Neural cell (in vitro differentiated cells): Measurements from ENCODE around the gene IPP. TPM values are rescaled to one million over a fixed set of nuclear protein-coding genes. Genes with fewer than 3 reads are reported as not detected.

Experiments used
- H2AFZ ChIP-seq: fragments of 200-600, 300-800 bp; sonication (generic), shearing (Covaris generic); 2 replicates; pipeline ENCODE4 v1.6.0; 2014; ENCODE audit warnings: low read depth, mild to moderate bottlenecking, antibody characterized with exemption, low read length, moderate library complexity
- H3F3A ChIP-seq: fragments of 200-600 bp; shearing (Covaris generic); 2 replicates; pipeline ENCODE4 v1.6.1; 2016; ENCODE audit warnings: mild to moderate bottlenecking, moderate library complexity, mixed read lengths, antibody characterized with exemption, low read length; ENCODE audit not compliant: insufficient read depth, poor library complexity, severe bottlenecking
- H3K27ac ChIP-seq: fragments of 200-600, 300-800 bp; sonication (generic), shearing (Covaris generic); 2 replicates; pipeline ENCODE4 v1.5.1; 2014; ENCODE audit warnings: mild to moderate bottlenecking, low read length, moderate library complexity
- H3K27me3 ChIP-seq: fragments of 300-800, 200-600 bp; sonication (generic), shearing (Covaris generic); 2 replicates; pipeline ENCODE4 v1.6.0; 2014; ENCODE audit warnings: mild to moderate bottlenecking, low read depth, low read length, moderate library complexity; ENCODE audit not compliant: insufficient read depth
- H3K36me3 ChIP-seq: fragments of 300-800, 200-600 bp; sonication (generic), shearing (Covaris generic); 2 replicates; pipeline ENCODE4 v1.5.1; 2014; ENCODE audit warnings: mild to moderate bottlenecking, antibody characterized with exemption, low read length, moderate library complexity; ENCODE audit not compliant: insufficient read depth
- H3K4me2 ChIP-seq: fragments of 300-800, 200-600 bp; sonication (generic), shearing (Covaris generic); 2 replicates; pipeline ENCODE4 v1.6.0; 2014; ENCODE audit warnings: mild to moderate bottlenecking, low read length
- H3K4me3 ChIP-seq: fragments of 300-800, 200-600 bp; sonication (generic), shearing (Covaris generic); 2 replicates; pipeline ENCODE4 v1.5.1; 2014; ENCODE audit warnings: mild to moderate bottlenecking, low read length, moderate library complexity
- H3K79me2 ChIP-seq: fragments of 200-600 bp; shearing (Covaris generic); replicated peaks from 2 replicates; pipeline ENCODE4 v1.6.0; 2014; ENCODE audit warnings: mild to moderate bottlenecking, low read length, moderate library complexity; ENCODE audit not compliant: insufficient read depth
- H3K9ac ChIP-seq: fragments of 300-800, 200-600 bp; sonication (generic), shearing (Covaris generic); 2 replicates; pipeline ENCODE4 v1.6.1; 2016; ENCODE audit warnings: mild to moderate bottlenecking, low read length, mixed read lengths
- H3K9me2 ChIP-seq: fragments of 200-600 bp; shearing (Covaris generic); 2 replicates; pipeline ENCODE4 v1.6.1; 2016; ENCODE audit warnings: mild to moderate bottlenecking, low read length, mixed read lengths; ENCODE audit not compliant: insufficient read depth
- H3K9me3 ChIP-seq: fragments of 200-600, 300-800 bp; sonication (generic), shearing (Covaris generic); 2 replicates; pipeline ENCODE4 v1.6.1; 2016; ENCODE audit warnings: mild to moderate bottlenecking, mixed run types, low read length, moderate library complexity, mixed read lengths
- H4K20me1 ChIP-seq: fragments of 200-600 bp; shearing (Covaris generic); 2 replicates; pipeline ENCODE4 v1.6.1; 2016; ENCODE audit warnings: mild to moderate bottlenecking, mixed run types; ENCODE audit not compliant: insufficient read depth
- EP300 ChIP-seq: fragments of 450-650 bp; conservative IDR thresholded peaks from 2 replicates; pipeline ENCODE4 v1.6.1; 2014; ENCODE audit warnings: antibody characterized with exemption, mild to moderate bottlenecking, moderate library complexity; ENCODE audit not compliant: poor library complexity, severe bottlenecking
- EZH2 ChIP-seq: fragments of 200-600, 300-800 bp; shearing (Covaris generic), sonication (generic); IDR thresholded peaks from 2 replicates; pipeline ENCODE4 v1.6.1; 2014; ENCODE audit warnings: antibody characterized with exemption, low read length, borderline replicate concordance, mild to moderate bottlenecking; ENCODE audit not compliant: insufficient read depth, poor library complexity, severe bottlenecking
- MXI1 ChIP-seq: fragments of 450-650 bp; conservative IDR thresholded peaks from 2 replicates; pipeline ENCODE4 v1.6.1; 2014; ENCODE audit warnings: antibody characterized with exemption, mild to moderate bottlenecking; ENCODE audit not compliant: poor library complexity, severe bottlenecking
- POLR2AphosphoS5 ChIP-seq: IDR thresholded peaks from 2 replicates; pipeline ENCODE4 v1.6.1; 2012
- RAD21 ChIP-seq: fragments of 450-650 bp; conservative IDR thresholded peaks from 2 replicates; pipeline ENCODE4 v1.6.1; 2014; ENCODE audit warnings: antibody characterized with exemption, mild to moderate bottlenecking, moderate library complexity
- SMC3 ChIP-seq: fragments of 450-650 bp; conservative IDR thresholded peaks from 2 replicates; pipeline ENCODE4 v1.6.1; 2014; ENCODE audit warnings: antibody characterized with exemption, mild to moderate bottlenecking, moderate library complexity; ENCODE audit not compliant: poor library complexity
- TAF1 ChIP-seq: IDR thresholded peaks from 2 replicates; pipeline ENCODE4 v1.6.1; 2012; ENCODE audit warnings: low read depth
- polyA plus RNA-seq: library from polyadenylated mRNA; depleted of rRNA; stranded (reverse); fragments of >200 nt; gene quantifications from 2 replicates; pipeline ENCODE4 v1.2.3, GENCODE V29; 2014
- TF ChIP-seq, protein P1 (sequence below): fragments of 450-650 bp; IDR thresholded peaks from 2 replicates; pipeline ENCODE4 v1.5.1; 2014; ENCODE audit warnings: antibody characterized with exemption, mild to moderate bottlenecking, moderate library complexity; ENCODE audit not compliant: poor library complexity, severe bottlenecking
- TF ChIP-seq, protein P2 (sequence below): IDR thresholded peaks from 2 replicates; pipeline ENCODE4 v1.6.1; 2012; ENCODE audit warnings: borderline replicate concordance

The IPP gene
- polyA plus RNA-seq, 1 donor from 2014 or later, result 8.3 TPM

DNA sequence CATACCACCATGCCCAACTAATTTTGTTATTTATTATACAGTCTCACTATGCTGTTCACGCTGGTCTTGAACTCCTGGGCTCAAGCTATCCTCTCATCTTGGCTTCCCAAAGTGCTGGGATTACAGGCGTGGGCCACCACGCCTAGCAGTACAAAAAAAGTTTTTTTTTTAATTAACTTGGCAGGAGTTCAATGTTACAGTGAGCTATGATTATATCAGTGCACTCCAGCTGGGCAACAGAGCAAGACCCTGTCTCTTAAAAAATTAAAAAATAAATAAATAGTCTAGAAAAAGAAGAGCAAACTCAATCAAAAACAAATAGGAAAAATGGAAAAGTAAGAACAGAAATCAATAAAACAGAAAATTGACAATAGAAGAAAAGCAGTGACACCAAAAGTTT lies 36.7 kb downstream of the IPP start:
- H3K9ac ChIP-seq, result no peak overlapping the region
- no peak overlapping the region for H3K4me3 ChIP-seq
- H3K79me2 ChIP-seq, result no peaks in the 10 kb centered on the region
- H3K27me3 ChIP-seq, result no peaks in the 10 kb centered on the region
- no peak overlapping the region for H3K4me2 ChIP-seq
- peaks cover 5% of the 10 kb centered on the region for H3K36me3 ChIP-seq
- no peaks in the 10 kb centered on the region for H4K20me1 ChIP-seq
- no peak overlapping the region for H2AFZ ChIP-seq
- no peak overlapping the region for H3K27ac ChIP-seq
- TF ChIP-seq TAF1 (no peak), EP300 (no peak), POLR2AphosphoS5 (no peak), RAD21 (no peak), EZH2 (no peak), MXI1 (no peak), SMC3 (no peak)
- TF ChIP-seq, protein P1, sequence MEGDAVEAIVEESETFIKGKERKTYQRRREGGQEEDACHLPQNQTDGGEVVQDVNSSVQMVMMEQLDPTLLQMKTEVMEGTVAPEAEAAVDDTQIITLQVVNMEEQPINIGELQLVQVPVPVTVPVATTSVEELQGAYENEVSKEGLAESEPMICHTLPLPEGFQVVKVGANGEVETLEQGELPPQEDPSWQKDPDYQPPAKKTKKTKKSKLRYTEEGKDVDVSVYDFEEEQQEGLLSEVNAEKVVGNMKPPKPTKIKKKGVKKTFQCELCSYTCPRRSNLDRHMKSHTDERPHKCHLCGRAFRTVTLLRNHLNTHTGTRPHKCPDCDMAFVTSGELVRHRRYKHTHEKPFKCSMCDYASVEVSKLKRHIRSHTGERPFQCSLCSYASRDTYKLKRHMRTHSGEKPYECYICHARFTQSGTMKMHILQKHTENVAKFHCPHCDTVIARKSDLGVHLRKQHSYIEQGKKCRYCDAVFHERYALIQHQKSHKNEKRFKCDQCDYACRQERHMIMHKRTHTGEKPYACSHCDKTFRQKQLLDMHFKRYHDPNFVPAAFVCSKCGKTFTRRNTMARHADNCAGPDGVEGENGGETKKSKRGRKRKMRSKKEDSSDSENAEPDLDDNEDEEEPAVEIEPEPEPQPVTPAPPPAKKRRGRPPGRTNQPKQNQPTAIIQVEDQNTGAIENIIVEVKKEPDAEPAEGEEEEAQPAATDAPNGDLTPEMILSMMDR, result no peak
- H3K9me2 ChIP-seq, result no peaks in the 10 kb centered on the region
- peaks cover 3% of the 10 kb centered on the region for H3K9me3 ChIP-seq
- H3F3A ChIP-seq, result no peaks in the 10 kb centered on the region

DNA sequence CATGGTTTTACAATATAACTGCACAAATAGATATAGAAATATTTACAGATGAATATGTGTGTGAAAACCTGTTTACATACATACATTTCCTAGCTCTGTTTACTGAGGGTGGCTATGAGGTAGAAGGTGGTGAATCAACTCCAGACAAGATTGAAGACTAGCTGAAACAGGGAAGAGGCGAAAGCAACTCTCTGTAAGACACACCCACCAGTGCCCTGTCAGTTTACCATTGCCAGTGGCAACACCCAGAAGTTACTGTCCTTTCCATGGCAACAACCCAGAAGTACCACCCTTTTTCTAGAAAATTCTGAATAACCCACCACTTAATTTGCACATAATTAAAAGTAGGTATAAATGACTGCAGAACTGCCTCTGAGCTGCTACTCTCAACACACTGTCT lies 45.8 kb downstream of the IPP start:
- H3K27ac ChIP-seq, result no peak overlapping the region
- no peaks in the 10 kb centered on the region for H3K36me3 ChIP-seq

More for the DNA sequence above, 45.8 kb downstream of the IPP start:
- H4K20me1 ChIP-seq, result no peaks in the 10 kb centered on the region
- H3K9me3 ChIP-seq, result no peaks in the 10 kb centered on the region
- no peak overlapping the region for H3K4me3 ChIP-seq
- H3F3A ChIP-seq, result no peaks in the 10 kb centered on the region
- no peaks in the 10 kb centered on the region for H3K79me2 ChIP-seq
- TF ChIP-seq MXI1, result no peak
- TF ChIP-seq SMC3, result no peak
- TF ChIP-seq EP300, result no peak
- TF ChIP-seq EZH2, result no peak
- no peak for TF ChIP-seq RAD21
- TF ChIP-seq, protein P2, sequence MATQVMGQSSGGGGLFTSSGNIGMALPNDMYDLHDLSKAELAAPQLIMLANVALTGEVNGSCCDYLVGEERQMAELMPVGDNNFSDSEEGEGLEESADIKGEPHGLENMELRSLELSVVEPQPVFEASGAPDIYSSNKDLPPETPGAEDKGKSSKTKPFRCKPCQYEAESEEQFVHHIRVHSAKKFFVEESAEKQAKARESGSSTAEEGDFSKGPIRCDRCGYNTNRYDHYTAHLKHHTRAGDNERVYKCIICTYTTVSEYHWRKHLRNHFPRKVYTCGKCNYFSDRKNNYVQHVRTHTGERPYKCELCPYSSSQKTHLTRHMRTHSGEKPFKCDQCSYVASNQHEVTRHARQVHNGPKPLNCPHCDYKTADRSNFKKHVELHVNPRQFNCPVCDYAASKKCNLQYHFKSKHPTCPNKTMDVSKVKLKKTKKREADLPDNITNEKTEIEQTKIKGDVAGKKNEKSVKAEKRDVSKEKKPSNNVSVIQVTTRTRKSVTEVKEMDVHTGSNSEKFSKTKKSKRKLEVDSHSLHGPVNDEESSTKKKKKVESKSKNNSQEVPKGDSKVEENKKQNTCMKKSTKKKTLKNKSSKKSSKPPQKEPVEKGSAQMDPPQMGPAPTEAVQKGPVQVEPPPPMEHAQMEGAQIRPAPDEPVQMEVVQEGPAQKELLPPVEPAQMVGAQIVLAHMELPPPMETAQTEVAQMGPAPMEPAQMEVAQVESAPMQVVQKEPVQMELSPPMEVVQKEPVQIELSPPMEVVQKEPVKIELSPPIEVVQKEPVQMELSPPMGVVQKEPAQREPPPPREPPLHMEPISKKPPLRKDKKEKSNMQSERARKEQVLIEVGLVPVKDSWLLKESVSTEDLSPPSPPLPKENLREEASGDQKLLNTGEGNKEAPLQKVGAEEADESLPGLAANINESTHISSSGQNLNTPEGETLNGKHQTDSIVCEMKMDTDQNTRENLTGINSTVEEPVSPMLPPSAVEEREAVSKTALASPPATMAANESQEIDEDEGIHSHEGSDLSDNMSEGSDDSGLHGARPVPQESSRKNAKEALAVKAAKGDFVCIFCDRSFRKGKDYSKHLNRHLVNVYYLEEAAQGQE, result no peak
- TF ChIP-seq TAF1, result no peak
- no peak for TF ChIP-seq POLR2AphosphoS5
- TF ChIP-seq, protein P1, result no peak
- no peak overlapping the region for H3K9ac ChIP-seq
- H3K9me2 ChIP-seq, result no peaks in the 10 kb centered on the region
- H3K27me3 ChIP-seq, result no peaks in the 10 kb centered on the region
- no peak overlapping the region for H2AFZ ChIP-seq
- H3K4me2 ChIP-seq, result no peak overlapping the region
